Heart left ventricle (tissue), 13 donors: ENCODE results near the gene TREH.

Source experiments
- POLR2A ChIP-seq, 2 donors: fragments of 450-650 bp; IDR thresholded peaks; one replicate each; pipeline ENCODE4 v1.6.1; 2017; ENCODE audit warnings: antibody characterized with exemption in 2 of 2, mild to moderate bottlenecking in 2 of 2, moderate library complexity in 2 of 2
- TF ChIP-seq, protein P1 (sequence below), 12 donors: fragments of 200-600 bp; sonication (generic) in 4 of 12; IDR thresholded peaks; one replicate each; pipeline versions ENCODE4 v1.5.0 to v1.8.0; 2018 to 2022; ENCODE audit warnings: antibody characterized with exemption in 12 of 12, mild to moderate bottlenecking in 5 of 12
- donor health status: ischemic (EF 13 %, LVEDD 7.1; RV severe dilation, severe dysfunction).
- donor health status: DM: no; HTN: yes; CAD: no.
- donor health status: DM: no; HTN: no; CAD: no.
- donor health status: ischemic (EF 25% LVEDD 6.9; RV normal size, moderate dysfunction).
- donor health status: ischemic (EF 25% LVEDD 5.7; RV mildly dilated, moderate dysfunction).
- donor health status: ischemic (EF 35%, LVEDD 5.7; RV mildly dilated, moderate dysfunction).
- donor health status: nonischemic (EF 11% LVEDD 7.7; RV severe dilation, severe dysfunction).
- donor health status: DM: yes; HTN: yes; CAD: no.
- donor health status: PGD.
- donor health status: ischemic (EF 29% LVEDD 5.4; RV normal size, mild dysfunction).
- donor health status: nonischemic (EF 23%, LVEDD 6.1; RV moderate dilation, normal function).

DNA sequence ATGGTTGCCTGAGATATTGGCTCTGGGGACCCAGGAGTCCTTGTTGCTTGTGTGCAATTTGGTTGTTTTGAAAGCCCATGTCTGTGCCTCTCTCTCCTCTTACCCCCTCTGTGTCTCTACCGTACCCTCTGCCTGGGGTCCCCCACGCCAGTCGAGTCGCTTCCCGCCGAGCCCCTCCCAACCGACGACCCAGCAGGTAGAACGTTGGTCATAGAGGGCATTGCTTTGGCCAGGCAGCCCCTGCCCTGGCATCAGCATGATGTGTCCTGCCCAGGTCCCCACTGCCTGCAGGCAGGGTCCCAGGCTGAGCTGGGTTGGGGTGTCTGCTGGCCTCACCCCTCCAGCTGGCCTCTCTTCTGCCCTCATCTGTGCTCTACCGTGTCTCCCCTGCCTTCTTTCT, 35.0 kb downstream of the TREH start:
- TF ChIP-seq, protein P1, sequence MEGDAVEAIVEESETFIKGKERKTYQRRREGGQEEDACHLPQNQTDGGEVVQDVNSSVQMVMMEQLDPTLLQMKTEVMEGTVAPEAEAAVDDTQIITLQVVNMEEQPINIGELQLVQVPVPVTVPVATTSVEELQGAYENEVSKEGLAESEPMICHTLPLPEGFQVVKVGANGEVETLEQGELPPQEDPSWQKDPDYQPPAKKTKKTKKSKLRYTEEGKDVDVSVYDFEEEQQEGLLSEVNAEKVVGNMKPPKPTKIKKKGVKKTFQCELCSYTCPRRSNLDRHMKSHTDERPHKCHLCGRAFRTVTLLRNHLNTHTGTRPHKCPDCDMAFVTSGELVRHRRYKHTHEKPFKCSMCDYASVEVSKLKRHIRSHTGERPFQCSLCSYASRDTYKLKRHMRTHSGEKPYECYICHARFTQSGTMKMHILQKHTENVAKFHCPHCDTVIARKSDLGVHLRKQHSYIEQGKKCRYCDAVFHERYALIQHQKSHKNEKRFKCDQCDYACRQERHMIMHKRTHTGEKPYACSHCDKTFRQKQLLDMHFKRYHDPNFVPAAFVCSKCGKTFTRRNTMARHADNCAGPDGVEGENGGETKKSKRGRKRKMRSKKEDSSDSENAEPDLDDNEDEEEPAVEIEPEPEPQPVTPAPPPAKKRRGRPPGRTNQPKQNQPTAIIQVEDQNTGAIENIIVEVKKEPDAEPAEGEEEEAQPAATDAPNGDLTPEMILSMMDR (IDR thresholded peaks at IDR 0.05): no peak
- TF ChIP-seq POLR2A (IDR thresholded peaks at IDR 0.05): no peak
